ENCODE results near the gene PIGB.
"Not testable (repeated sequence)": the region's sequence is repeated elsewhere in the genome, so short reads cannot be mapped to it uniquely, and the experiment has no call there.

GRCh38 chr15:55302801-55303200 is 16.2 kb upstream of the PIGB start:
- TF ChIP-seq ATF2 (CRISPR knock-in tag; IDR thresholded peaks at IDR 0.05); ZKSCAN8 (CRISPR knock-in tag; IDR thresholded peaks at IDR 0.05; ENCODE audit: borderline replicate concordance); GRHL1 (CRISPR knock-in tag; conservative IDR thresholded peaks at IDR 0.05); NCOA1 (CRISPR knock-in tag; IDR thresholded peaks at IDR 0.05): not testable (repeated sequence)

Measured in HepG2 (cell line).